ENCODE data around the gene GLCE.
"Not testable (repeated sequence)": the region's sequence is repeated elsewhere in the genome, so short reads cannot be mapped to it uniquely, and the experiment has no call there.

Gene GLCE

GRCh38 chr15:69302087-69302486 is 141.7 kb downstream of the GLCE start:
- DNase-seq = not testable (repeated sequence)

GRCh38 chr15:69302929-69303328 is 142.5 kb downstream of the GLCE start:
- DNase-seq = no peak

GRCh38 chr15:69303337-69304181 is 143.1 kb downstream of the GLCE start:
- DNase-seq = no peak

GRCh38 chr15:69304182-69304545 is 143.7 kb downstream of the GLCE start:
- DNase-seq = no peak

- DNase-seq = no peak
Measured at GRCh38 chr15:69305204-69305931, 144.9 kb downstream of the GLCE start.

- no peak for DNase-seq
Measured at GRCh38 chr15:69305933-69306568, 145.6 kb downstream of the GLCE start.

GRCh38 chr15:69307939-69308338 is 147.5 kb downstream of the GLCE start:
- no peak for DNase-seq

- no peak for DNase-seq
Measured at GRCh38 chr15:69308949-69309348, 148.5 kb downstream of the GLCE start.

GRCh38 chr15:69311319-69311721 is 150.9 kb downstream of the GLCE start:
- DNase-seq = no peak

- no peak for DNase-seq
Measured at GRCh38 chr15:69313432-69314000, 153.1 kb downstream of the GLCE start.

- no peak for DNase-seq
Measured at GRCh38 chr15:69314131-69314530, 153.7 kb downstream of the GLCE start.

- DNase-seq = no peak
Measured at GRCh38 chr15:69314736-69315135, 154.3 kb downstream of the GLCE start.

GRCh38 chr15:69315402-69316110 is 155.1 kb downstream of the GLCE start:
- DNase-seq = no peak

- DNase-seq = no peak
Measured at GRCh38 chr15:69316291-69316690, 155.9 kb downstream of the GLCE start.

GRCh38 chr15:69317392-69317841 is 157.0 kb downstream of the GLCE start:
- DNase-seq = no peak

- DNase-seq = no peak
Measured at GRCh38 chr15:69318033-69318432, 157.6 kb downstream of the GLCE start.

GRCh38 chr15:69319384-69320375 is 159.2 kb downstream of the GLCE start:
- DNase-seq = no peak

- no peak for DNase-seq
Measured at GRCh38 chr15:69320977-69321554, 160.6 kb downstream of the GLCE start.

Data from CD4-positive, alpha-beta T cell treated with Interleukin-12 subunit alpha and Interleukin-12 subunit beta, for 1 hour (primary cell).